CD4-positive, alpha-beta T cell treated with Interleukin-17A for 4 hours (primary cell): Measurements from ENCODE around the gene NR6A1.

Experiments
- DNase-seq: peaks from one replicate; pipeline ENCODE4 v3.0.0-alpha.2; 2020; ENCODE audit warnings: mixed read lengths

NR6A1 gene

DNA sequence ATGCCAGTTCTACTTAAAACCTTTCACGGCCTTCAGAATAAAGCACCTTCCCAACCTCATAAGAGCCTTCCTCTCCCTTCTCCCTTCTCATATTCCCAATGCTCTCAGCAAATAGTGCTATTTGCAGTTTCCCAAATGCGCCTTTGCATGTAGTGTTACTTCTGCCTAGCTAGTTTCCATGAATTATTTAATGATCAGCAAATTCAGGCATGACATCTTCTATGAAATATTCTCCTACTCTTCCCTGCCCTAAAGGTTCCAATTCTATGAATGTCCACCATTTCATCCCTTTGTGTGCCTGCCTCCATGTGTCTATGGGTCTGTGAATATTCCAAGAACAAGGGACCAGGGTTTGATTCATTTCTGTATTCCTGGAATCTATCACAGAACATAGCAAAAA lies 165.1 kb downstream of the NR6A1 start:
- no peak for DNase-seq

DNA sequence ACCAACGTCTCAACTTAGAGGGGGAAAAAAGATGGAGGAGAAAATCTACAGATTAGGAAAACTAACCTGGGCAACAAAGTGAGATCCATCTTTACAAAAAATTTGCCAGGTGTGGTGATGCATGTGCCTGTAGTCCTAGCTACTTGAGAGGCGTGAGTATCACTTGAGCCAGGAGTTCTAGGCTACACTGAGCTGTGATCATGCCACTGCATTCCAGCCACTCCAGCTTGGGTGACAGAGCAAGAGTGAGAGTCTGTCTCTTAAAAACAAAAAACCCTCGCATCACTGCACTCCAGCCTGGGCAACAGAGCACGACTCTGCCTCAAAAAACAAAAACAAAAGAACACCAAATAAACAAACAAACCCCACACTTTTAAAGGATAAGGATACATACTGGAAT lies 165.9 kb downstream of the NR6A1 start:
- no peak for DNase-seq

DNA sequence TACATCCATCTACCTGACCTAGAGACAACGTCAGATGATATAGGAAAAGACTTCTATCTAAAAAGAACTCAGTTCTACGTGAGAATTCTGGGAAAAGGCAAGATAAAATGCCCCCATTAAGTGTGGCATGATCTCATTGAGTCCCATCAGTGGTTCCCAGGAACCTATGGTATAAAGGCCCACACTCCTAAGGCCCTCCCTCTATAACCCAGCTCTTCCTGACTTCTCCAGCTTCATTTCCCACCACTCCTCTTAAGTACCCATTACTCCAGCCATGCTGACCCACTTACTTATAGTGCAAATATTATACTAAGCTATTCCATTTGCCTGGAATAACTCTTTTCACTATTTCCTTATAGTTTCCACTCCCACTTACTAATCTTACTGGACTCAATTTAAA lies 168.5 kb downstream of the NR6A1 start:
- no peak for DNase-seq

DNA sequence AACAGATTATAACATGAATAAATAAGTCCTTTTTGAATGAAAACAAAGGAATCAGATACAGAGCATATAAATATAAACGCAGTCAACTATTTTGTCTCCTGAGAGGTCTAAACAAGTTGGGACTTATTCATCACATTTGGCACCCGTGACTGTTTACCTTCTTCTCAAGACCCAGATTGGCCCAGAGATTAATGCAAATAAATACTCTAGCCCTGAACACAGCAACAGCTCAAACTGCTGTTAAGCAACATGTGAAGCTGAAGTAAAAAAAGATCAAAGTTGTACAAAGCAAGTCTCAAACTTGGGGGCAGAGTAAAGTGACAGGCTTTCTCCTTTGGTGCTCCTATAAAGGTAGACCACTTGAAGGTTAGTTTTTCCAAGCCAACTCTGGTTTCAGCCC lies 168.9 kb downstream of the NR6A1 start:
- no peak for DNase-seq

DNA sequence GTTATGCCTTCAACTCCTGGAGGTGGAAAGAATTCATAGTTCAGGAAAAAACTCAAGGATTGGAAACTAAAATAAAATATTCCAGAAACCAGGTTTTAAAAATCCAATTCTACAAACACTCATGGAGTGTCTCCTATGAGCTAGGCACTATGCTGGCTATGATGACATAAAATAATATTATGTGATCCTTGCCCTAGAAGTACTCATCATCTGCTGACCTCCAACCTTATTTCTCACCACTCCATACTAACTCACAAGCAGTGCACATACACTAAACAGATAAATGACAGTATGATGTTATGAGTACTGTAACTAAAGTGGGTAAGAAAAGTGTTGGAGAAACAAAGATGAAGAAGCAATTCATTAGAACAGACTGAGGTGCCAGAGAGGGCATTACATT lies 170.7 kb downstream of the NR6A1 start:
- DNase-seq, result no peak

DNA sequence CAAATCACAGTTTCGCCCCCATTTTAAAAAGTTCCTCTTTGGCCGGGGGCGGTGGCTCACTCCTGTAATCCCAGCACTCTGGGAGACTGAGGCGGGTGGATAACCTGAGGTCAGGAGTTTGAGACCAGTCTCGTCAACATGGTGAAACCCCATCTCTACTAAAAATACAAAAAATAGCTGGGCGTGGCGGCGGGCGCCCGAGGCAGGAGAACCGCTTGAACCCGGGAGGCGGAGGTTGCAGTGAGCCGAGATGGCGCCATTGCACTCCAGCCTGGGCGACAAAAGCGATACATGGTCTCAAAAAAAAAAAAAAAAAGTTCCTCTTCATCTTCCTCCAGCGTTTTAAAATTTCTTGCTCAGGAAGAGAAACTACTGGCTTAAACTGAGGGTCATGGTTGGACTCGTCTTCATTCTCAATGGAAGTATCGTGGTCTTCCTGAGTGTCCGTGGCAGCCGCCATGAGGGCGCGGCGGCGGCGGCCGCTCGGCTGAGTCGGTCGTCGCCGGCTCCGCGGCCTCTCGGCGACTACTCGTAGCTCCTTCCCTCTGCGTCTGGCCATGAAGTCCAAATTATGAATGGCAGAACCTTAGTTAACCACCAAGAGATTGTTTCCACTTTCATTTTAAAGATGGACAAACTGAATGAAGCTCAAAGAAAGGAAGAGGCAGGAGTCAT lies 171.9 kb downstream of the NR6A1 start:
- DNase-seq, result no peak

DNA sequence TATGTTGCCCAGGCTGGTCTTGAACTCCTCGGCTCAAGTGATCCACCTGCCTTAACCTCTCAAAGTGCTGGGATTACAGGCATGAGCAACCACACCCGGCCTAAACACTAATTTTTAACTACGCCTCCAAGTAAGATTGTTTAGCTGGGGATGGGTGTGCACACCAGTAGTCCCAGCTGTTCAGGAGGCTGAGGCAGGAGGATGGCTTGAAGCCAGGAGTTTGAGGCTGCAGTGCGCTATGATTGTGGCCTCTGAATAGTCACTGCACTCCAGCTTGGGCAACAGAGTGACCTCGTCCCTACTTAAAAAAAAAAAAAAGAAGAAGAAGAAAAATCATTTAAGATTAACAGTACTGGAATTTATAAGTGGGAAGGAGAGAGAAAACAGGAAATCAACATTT lies 173.1 kb downstream of the NR6A1 start:
- no peak for DNase-seq

DNA sequence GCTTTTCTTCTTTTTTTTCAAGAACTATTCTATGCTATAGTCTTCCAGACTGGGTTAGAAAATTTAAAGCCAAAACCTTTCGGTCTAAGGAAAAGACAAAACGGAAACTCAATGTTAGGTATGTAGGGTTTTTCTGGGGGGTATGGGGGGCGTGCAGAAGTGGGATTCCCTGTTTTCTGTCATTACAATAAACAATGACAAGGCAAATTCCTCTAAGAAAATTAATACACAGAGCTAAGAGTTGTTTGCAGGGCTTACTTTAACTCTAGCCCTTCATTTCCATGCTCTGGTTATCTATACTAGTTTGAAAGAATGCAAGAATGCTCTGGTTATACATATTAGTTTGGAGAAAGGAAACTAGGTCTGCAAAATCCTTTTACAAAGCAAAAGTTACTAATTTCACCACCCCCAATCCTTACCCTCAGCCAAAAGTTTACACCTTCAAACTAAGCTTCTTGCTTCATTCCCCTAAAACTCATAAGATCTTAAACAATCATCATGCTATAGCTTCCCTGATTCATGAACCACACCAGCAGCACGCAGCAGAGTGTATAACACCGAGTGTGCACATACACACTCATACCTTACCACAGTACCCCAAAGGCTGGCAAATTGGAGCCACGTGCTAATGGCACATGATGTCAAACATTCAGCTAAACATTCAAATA lies 174.8 kb downstream of the NR6A1 start:
- no peak for DNase-seq

DNA sequence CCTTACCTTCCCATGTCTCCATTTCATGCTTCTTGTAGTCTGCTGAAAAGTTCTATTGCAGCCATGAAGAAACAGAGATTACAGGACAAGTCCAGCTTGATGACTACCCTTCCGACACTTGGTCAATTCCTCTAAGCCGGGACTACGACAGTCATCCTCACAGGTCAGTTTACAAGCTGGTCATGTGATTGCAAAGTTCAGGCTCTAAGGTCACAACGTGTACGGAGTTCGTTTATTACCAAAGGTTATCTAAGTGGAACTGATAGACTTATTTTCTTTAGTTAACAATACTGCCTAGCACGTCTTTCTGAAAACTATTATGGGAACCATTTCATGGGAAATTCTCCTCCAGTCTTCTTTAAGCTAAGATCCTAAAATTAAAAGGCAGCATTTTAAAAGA lies 175.4 kb downstream of the NR6A1 start:
- DNase-seq, result no peak

DNA sequence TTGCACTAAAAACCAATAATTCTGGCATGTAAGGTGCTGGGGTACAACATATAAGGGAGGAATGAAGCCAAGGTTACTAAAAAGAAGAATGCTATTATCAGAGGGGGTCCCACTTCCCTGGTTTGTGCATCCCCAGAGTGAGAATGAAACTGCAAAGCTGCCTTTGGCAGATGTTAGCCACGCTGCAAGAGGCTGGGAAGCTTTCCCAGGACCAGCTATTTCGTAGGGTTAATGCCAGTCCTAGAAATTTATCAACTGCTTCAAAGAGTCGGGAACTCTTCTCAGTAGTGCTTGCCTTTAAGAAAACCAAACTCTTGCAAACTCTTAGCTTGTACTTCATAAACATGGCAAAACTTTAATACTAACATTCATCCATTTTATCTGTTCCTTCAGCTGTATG lies 176.4 kb downstream of the NR6A1 start:
- DNase-seq, result no peak

DNA sequence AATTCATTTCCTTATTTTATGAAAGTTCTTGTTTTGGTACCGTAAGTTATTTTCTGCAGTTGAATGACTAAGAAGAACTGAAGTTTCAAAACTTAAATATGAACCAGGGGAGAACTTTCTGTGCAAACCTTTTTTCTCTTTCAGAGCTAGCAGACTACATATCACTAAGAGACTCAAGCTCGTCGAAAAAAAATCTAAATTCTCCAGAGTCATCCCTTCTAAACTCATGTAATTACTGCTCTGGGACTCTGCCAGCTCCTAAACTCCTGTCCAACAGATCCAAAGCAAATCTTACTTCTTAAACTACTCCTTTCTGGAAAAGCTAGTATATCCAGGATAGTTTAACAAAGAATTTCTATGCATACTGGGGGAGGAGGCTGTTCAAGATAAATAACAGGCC lies 176.9 kb downstream of the NR6A1 start:
- DNase-seq, result no peak

DNA sequence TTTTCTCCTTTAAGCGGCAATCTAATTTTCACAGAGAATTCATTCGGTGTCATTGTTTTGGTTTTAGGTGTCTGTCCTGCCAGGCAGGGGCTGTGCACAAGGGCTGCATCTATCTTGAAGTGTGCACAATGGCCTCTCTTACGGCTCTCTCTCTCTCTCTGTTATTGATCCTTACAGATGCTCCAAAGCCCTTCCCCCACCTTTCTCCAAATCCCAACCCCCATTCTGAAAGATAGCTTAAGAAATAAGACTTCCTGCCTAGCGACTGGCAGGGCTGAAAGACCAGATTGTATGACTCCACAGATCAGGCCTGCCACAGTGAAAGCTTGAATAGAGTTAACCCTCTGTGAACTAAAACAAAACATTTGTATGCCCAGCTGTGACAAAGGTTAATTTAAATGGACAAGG lies 177.5 kb downstream of the NR6A1 start:
- DNase-seq, result no peak

DNA sequence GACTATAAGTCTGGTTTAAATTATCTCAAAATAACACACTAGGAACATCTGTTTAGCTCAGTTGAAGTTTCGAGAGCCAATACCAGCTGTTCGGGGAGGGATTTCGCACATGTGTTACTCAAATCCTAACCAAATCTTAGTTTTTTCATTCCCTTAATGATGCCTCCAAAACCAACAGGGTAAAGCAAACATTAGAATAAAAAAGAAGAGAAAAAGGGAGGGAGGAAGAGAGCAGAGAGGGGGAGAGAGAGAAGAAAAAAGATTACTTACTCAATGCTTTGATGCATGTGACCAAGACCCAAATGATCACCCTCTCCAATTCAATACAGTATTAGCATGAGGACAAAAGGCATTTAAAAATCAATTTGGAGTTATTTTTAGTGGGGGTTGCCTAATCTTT lies 177.9 kb downstream of the NR6A1 start:
- no peak for DNase-seq

DNA sequence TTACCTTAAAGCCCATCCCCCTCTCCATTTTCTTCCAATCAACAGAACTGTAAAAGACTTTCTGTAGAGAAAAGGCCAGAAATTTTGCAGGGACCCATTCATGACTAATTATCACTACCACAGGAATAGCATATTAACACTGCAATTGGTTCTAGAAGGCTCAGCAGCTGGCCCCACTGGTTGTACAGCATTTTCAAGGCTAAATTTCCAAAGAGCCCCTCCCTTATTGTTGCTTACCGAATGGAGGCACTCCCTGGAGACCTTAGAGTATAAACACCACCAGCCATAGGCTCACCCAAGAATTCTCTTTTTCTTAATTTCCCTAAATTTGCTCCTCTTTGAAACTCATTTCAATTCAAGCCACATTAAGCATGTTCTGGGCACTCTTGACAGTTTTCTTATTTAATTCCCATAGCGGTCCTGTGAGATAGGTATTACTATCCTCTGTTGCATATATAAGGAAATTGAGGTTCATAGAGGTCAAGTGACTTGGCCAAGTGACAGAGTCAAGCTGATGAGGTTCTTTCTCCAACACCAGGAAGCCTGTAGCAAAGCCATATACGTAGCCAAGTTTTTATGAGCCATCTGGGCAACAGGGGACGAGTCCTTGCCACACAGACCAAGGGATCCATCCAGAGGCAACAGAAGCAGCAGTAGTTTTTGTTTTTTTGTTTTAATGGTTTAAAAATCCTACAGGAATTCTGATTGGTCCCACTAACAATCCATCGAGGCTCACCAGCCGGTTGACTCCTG lies 180.0 kb downstream of the NR6A1 start:
- no peak for DNase-seq

DNA sequence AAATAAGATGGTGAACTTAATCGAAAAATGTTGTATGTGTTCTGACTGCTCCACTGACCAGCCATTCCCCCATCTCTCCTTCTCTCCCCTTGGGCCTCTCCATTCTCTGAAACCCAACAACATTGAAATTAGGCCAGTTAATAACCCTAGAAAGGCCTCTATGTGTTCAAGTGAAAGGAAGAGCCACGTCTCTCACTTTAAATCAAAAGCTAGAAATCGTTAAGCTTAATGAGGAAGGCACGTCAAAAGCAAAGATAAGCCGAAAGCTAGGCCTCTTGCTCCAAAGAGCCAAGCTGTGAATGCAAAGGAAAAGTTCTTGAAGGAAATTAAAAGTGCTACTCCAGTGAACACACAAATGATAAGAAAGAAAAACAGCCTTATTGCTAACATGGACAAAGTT lies 186.5 kb downstream of the NR6A1 start:
- no peak for DNase-seq

DNA sequence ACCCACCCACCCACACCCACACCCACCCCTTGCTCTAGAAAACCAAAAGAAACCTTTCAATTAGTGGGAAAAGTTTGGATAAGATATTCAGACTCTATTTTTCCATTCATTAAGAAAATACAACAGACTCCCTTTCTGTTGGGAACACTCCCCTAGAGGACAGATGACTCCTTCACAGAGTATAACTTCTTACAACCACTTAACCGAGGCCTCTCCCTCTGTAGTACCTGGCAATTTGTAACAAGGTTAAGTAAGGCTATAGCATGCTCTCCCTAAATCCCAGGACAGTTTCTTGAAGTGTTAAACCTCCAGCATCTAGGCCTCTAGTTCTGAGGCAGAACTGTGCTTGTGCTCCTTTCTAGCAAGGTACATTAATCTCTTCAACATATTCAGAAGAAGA lies 188.0 kb downstream of the NR6A1 start:
- no peak for DNase-seq

DNA sequence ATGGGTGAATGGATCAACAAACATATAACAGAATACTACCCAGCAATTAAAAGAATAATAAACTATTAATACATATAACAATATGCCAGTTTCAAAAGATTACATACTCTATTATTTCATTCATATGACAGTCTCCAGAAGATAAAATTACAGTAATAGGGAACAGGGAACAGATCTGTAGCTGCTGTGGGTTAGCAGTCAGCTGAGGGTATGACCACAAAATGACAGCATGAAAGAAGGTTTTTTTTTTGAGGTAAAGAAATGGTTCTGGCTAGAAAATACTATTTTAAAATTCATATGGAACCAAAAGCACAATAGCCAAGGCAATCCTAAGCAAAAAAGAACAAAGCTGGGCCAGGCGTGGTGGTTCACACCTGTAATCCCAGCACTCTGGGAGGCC lies 190.9 kb downstream of the NR6A1 start:
- no peak for DNase-seq

DNA sequence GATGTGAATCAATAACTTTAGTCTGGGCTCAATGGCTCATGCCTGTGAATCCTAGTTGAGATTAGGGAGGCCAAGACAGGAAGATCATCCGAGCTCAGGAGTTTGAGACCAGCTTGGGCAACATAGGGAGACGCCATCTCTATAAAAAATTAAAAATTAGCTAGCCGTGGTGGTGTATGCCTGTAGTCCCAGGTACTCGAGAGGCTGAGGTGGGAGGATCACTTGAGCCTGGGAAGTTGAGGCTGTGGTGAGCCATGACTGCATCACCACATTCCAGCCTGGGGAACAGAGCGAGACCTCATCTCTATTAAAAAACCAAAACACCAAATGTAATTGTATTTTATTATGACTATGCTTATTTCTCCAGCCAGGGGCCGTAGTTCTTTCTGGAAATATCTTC lies 194.4 kb downstream of the NR6A1 start:
- no peak for DNase-seq

DNA sequence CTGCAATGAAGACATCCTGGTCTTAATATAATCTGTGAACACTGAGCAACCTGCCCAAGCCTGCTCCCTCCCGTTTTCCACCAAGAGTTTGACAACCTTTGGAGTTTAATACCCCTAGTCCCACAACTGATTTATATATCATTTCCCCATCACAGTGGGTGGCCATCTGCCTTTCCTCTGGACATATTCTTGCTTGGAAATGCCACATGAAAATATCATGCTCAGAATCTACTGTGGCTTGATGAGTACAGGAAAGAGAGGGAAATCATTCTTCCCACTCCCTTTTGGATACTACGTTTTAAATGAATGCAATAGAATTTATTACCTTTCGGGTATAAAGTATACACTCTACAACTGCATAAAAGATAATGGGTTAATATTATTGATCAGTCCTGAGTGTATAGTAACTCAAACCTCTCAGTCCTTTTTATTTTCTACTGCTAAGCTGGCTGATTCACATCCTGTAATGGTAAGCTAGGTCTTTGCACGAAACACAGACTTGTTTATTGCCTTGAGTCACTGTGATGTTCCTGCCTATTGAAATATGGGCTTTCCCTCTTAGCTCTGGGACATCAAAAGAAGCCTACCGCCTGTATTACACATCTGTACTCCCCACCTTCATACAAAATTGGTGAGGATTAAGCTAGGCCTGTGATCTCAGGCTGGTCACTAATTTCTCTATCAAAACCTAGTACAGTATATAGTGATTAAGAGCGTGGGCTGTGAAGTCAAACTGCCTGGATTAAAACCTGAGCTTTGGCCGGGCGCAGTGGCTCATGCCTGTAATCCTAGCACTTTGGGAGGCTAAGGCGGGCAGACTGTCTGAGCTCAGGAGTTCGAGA lies 196.4 kb downstream of the NR6A1 start:
- DNase-seq, result no peak

DNA sequence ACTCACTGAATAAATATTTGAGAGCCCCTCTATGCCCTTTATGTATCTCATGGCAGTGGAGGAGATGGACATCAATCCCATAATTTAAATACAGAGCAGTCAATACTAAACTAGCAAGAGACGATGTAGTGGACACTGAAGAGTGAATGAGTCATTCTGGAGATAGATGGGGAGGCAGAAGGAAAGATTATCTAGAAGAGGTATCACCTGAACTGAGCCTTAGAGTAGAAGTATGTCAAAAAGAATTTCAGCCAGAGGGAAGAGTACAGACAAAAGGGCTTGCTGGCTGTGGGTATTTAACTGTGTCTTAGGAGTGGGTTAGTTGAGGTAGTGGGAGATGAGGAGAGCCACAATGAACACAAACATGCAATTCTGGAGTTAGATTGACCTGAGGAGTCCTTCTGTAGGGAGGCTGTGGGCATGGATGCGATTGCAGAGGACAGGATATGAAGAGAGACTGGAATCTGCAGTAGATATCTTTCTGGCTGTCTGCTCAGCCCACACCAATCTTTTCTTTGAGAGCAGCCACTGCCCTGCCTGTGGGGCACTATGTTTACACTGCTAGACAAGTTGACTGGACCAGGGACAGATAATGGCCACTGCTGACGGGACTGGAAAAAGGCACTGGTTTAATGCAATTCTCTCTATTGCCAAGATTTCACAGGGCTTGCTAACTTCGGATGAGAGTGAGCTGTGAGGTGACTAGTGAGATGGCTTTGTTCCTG lies 200.0 kb downstream of the NR6A1 start:
- no peak for DNase-seq

DNA sequence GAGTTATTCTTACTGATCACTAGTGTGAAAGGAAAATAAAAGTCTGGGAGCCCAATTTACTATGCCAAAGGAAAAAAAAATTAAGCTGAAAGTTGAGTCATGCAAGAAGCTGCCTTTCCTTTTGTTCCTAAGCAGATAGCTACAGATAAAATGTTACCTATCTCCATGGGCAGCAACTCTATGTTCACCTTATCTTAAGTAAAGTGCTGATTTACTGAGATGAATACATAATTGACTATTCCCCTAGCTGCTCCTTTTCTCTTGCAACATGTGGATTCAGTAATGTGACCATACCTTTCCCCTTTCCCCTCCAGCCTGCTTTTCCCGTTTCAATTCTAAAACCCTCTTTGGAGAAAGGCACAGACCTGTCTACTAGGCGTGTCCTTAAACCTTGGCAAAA lies 201.2 kb downstream of the NR6A1 start:
- no peak for DNase-seq

DNA sequence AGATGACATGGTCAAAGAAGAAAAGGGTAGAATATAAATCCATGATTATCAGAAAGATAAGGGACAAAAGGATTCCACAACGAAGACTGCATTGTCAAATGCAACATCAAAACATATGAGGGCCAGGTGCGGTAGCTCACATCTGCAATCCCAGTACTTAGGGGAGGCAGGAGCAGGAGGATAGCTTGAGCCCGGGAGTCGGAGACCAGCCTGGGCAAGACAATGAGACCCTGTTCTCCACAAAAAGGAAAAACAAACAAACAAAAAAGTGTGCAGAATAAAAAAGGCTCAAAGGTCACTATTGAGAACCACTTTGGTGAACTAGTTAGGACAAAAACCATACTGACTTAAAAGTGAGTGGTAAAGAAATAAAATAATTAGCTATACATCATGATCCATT lies 203.7 kb downstream of the NR6A1 start:
- no peak for DNase-seq

DNA sequence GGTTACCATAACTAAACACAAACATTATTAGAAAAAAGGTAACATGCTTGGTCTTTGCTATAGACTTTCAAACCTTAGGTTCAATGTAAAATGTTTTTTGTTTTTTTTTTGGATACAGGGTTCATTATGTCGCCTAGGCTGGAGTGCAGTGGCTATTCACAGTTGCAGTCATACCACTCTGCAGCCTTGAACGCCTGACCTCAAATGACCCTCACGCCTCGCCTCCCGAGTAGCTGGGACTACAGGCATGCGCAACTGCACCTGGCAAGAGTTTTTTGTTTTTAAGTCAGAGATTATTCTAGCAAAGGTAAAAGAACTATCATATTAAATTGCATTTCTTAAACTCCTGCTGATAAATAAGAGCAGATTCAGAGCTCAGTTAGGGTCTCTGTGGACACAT lies 208.8 kb downstream of the NR6A1 start:
- no peak for DNase-seq
